NCI-H2227 (cell line): ENCODE measurements around the gene STMP1.

ENCODE experiments used
- DNase-seq: peaks from one replicate; lab custom pipeline; 2025; ENCODE audit not compliant: unreplicated experiment; lab: John Stamatoyannopoulos, UW

STMP1 gene

GRCh38 chr7:135718794-135719437, 56.6 kb downstream of the STMP1 start:
- no peak for DNase-seq

- DNase-seq, result no peak
Measured at GRCh38 chr7:135719688-135720087, 57.4 kb downstream of the STMP1 start.

- no peak for DNase-seq
Measured at GRCh38 chr7:135721198-135721820, 59.0 kb downstream of the STMP1 start.

- DNase-seq, result no peak
Measured at GRCh38 chr7:135723411-135723810, 61.1 kb downstream of the STMP1 start.
